Measurements from ENCODE around the gene SYT5. TPM values are rescaled to one million over a fixed set of nuclear protein-coding genes. Genes with fewer than 3 reads are reported as not detected.
A peak's percentile ranks its signal among the peaks of the same experiment; 100 is the strongest.
"Not testable (repeated sequence)": the region's sequence is repeated elsewhere in the genome, so short reads cannot be mapped to it uniquely, and the experiment has no call there.

SYT5 gene
- total RNA-seq, 4 donors from 2014 or later = 0.48 to 9.6 (median 0.96) TPM; not detected in 1

GRCh38 chr19:55206664-55207500 is 26.8 kb upstream of the SYT5 start:
- intact Hi-C loops (cut with DNase I; ENCODE audit: low total_unique reads) = no loop called here
- WGBS, 2 donors (ENCODE audit: low coverage in 1 of 2) = 0 to 26% methylated on average over 1 to 29 of the region's 29 CpGs

GRCh38 chr19:55202199-55202598 is 22.1 kb upstream of the SYT5 start:
- H3K27me3 ChIP-seq, H3K27ac ChIP-seq, DNase-seq: not testable (repeated sequence)

More at GRCh38 chr19:55206664-55207500, 26.8 kb upstream of the SYT5 start:
- DNase-seq = peak; percentile 91
- TF ChIP-seq CTCF (IDR thresholded peaks at IDR 0.05) = no peak
- peak; percentile 59 to 97 (median 96) for TF ChIP-seq POLR2AphosphoS5 (IDR thresholded peaks at IDR 0.05)
- TF ChIP-seq EP300 (IDR thresholded peaks at IDR 0.05; ENCODE audit: low read depth) = no peak
- TF ChIP-seq POLR2A (IDR thresholded peaks at IDR 0.05) = peak; percentile 86
- H3K27ac ChIP-seq = peak overlapping the region; percentile 67 to 87 (median 82)
- peaks cover 0 to 7% (median 0%) of the 10 kb centered on the region in 4 donors for H3K36me3 ChIP-seq
- H3K27me3 ChIP-seq = no peaks in the 10 kb centered on the region
- in situ Hi-C loops (cut with MboI; ENCODE audit: low pct_ligation_motif_present in 1 of 4, low pct_unique_long_range_greater_than_20kb in 1 of 4, low sequenced_read_pairs in 3 of 4) = no loop called here
- H3K4me1 ChIP-seq = peaks cover 4 to 21% (median 20%) of the 10 kb centered on the region in 4 donors
- peak overlapping the region in 3 of 4 donors; percentile 7 to 46 (median 24) for H3K4me3 ChIP-seq
- no peaks in the 10 kb centered on the region for H3K9me3 ChIP-seq

GRCh38 chr19:55199620-55200204 is 19.6 kb upstream of the SYT5 start:
- Histone ChIP-seq H3K36me3 (peaks cover 0 to 7% (median 0%) of the 10 kb centered on the region in 4 donors), H3K4me1 (no peaks in the 10 kb centered on the region), H3K27me3 (no peaks in the 10 kb centered on the region), H3K9me3 (no peaks in the 10 kb centered on the region), H3K4me3 (no peak overlapping the region), H3K27ac (no peak overlapping the region)
- intact Hi-C loops (cut with DNase I; ENCODE audit: low total_unique reads) = no loop called here
- 60 to 90% methylated on average over 3 to 5 of the region's 5 CpGs for WGBS, 2 donors (ENCODE audit: low coverage in 1 of 2)
- in situ Hi-C loops (cut with MboI; ENCODE audit: low pct_ligation_motif_present in 1 of 4, low pct_unique_long_range_greater_than_20kb in 1 of 4, low sequenced_read_pairs in 3 of 4) = no loop called here
- no peak for DNase-seq
- no peak for TF ChIP-seq POLR2AphosphoS5 (IDR thresholded peaks at IDR 0.05)
- TF ChIP-seq EP300 (IDR thresholded peaks at IDR 0.05; ENCODE audit: low read depth) = no peak

More at GRCh38 chr19:55202199-55202598, 22.1 kb upstream of the SYT5 start:
- 71 to 83% methylated on average over 7 to 10 of the region's 10 CpGs for WGBS, 2 donors (ENCODE audit: low coverage in 1 of 2)
- H3K9me3 ChIP-seq; H3K4me1 ChIP-seq; H3K36me3 ChIP-seq; in situ Hi-C loops (cut with MboI; ENCODE audit: low pct_ligation_motif_present in 1 of 4, low pct_unique_long_range_greater_than_20kb in 1 of 4, low sequenced_read_pairs in 3 of 4); H3K4me3 ChIP-seq; intact Hi-C loops (cut with DNase I; ENCODE audit: low total_unique reads): not testable (repeated sequence)

GRCh38 chr19:55198651-55199050 is 18.6 kb upstream of the SYT5 start:
- Histone ChIP-seq H3K9me3 (no peaks in the 10 kb centered on the region), H3K27ac (no peak overlapping the region), H3K36me3 (peaks cover 0 to 4% (median 0%) of the 10 kb centered on the region in 4 donors), H3K4me3 (no peak overlapping the region), H3K4me1 (no peaks in the 10 kb centered on the region), H3K27me3 (no peaks in the 10 kb centered on the region)
- WGBS, 2 donors (ENCODE audit: low coverage in 1 of 2) = 72% methylated on average over 5 of the region's 5 CpGs; no CpG with 5 or more reads in 1 of the 2 donors
- intact Hi-C loops (cut with DNase I; ENCODE audit: low total_unique reads) (no loop called here), in situ Hi-C loops (cut with MboI; ENCODE audit: low pct_ligation_motif_present in 1 of 4, low pct_unique_long_range_greater_than_20kb in 1 of 4, low sequenced_read_pairs in 3 of 4) (no loop called here)
- DNase-seq = no peak
- TF ChIP-seq CTCF (IDR thresholded peaks at IDR 0.05) (no peak), EP300 (IDR thresholded peaks at IDR 0.05; ENCODE audit: low read depth) (no peak), POLR2A (IDR thresholded peaks at IDR 0.05) (no peak)

- no peak overlapping the region for H3K4me3 ChIP-seq
- 64 to 91% methylated on average over 3 to 4 of the region's 4 CpGs for WGBS, 2 donors (ENCODE audit: low coverage in 1 of 2)
- H3K4me1 ChIP-seq = no peaks in the 10 kb centered on the region
- intact Hi-C loops (cut with DNase I; ENCODE audit: low total_unique reads) (no loop called here), in situ Hi-C loops (cut with MboI; ENCODE audit: low pct_ligation_motif_present in 1 of 4, low pct_unique_long_range_greater_than_20kb in 1 of 4, low sequenced_read_pairs in 3 of 4) (no loop called here)
- H3K27ac ChIP-seq = no peak overlapping the region
- H3K27me3 ChIP-seq = no peaks in the 10 kb centered on the region
- no peaks in the 10 kb centered on the region for H3K9me3 ChIP-seq
- H3K36me3 ChIP-seq = no peaks in the 10 kb centered on the region
- DNase-seq = no peak
- no peak for TF ChIP-seq POLR2A (IDR thresholded peaks at IDR 0.05)
- no peak for TF ChIP-seq POLR2AphosphoS5 (IDR thresholded peaks at IDR 0.05)
- TF ChIP-seq CTCF (IDR thresholded peaks at IDR 0.05) = no peak
- TF ChIP-seq EP300 (IDR thresholded peaks at IDR 0.05; ENCODE audit: low read depth) = no peak
Observed at GRCh38 chr19:55197528-55197927, 17.4 kb upstream of the SYT5 start.

Data from transverse colon (tissue), 4 donors.